Neural cell (in vitro differentiated cells): Measurements from ENCODE around the gene SIK3.

ENCODE experiments used
- EP300 ChIP-seq: fragments of 450-650 bp; conservative IDR thresholded peaks from 2 replicates; pipeline ENCODE4 v1.6.1; 2014; ENCODE audit warnings: antibody characterized with exemption, mild to moderate bottlenecking, moderate library complexity; ENCODE audit not compliant: poor library complexity, severe bottlenecking
- EZH2 ChIP-seq: fragments of 200-600, 300-800 bp; shearing (Covaris generic), sonication (generic); IDR thresholded peaks from 2 replicates; pipeline ENCODE4 v1.6.1; 2014; ENCODE audit warnings: antibody characterized with exemption, low read length, borderline replicate concordance, mild to moderate bottlenecking; ENCODE audit not compliant: insufficient read depth, poor library complexity, severe bottlenecking
- POLR2AphosphoS5 ChIP-seq: IDR thresholded peaks from 2 replicates; pipeline ENCODE4 v1.6.1; 2012
- REST ChIP-seq: IDR thresholded peaks from 2 replicates; pipeline ENCODE4 v1.6.1; 2012; ENCODE audit warnings: borderline replicate concordance
- SMC3 ChIP-seq: fragments of 450-650 bp; conservative IDR thresholded peaks from 2 replicates; pipeline ENCODE4 v1.6.1; 2014; ENCODE audit warnings: antibody characterized with exemption, mild to moderate bottlenecking, moderate library complexity; ENCODE audit not compliant: poor library complexity
- TAF1 ChIP-seq: IDR thresholded peaks from 2 replicates; pipeline ENCODE4 v1.6.1; 2012; ENCODE audit warnings: low read depth
- TF ChIP-seq, protein P1 (sequence below): fragments of 450-650 bp; IDR thresholded peaks from 2 replicates; pipeline ENCODE4 v1.5.1; 2014; ENCODE audit warnings: antibody characterized with exemption, mild to moderate bottlenecking, moderate library complexity; ENCODE audit not compliant: poor library complexity, severe bottlenecking

- TF ChIP-seq, protein P1, sequence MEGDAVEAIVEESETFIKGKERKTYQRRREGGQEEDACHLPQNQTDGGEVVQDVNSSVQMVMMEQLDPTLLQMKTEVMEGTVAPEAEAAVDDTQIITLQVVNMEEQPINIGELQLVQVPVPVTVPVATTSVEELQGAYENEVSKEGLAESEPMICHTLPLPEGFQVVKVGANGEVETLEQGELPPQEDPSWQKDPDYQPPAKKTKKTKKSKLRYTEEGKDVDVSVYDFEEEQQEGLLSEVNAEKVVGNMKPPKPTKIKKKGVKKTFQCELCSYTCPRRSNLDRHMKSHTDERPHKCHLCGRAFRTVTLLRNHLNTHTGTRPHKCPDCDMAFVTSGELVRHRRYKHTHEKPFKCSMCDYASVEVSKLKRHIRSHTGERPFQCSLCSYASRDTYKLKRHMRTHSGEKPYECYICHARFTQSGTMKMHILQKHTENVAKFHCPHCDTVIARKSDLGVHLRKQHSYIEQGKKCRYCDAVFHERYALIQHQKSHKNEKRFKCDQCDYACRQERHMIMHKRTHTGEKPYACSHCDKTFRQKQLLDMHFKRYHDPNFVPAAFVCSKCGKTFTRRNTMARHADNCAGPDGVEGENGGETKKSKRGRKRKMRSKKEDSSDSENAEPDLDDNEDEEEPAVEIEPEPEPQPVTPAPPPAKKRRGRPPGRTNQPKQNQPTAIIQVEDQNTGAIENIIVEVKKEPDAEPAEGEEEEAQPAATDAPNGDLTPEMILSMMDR = peak; percentile 82
- TF ChIP-seq EP300 (no peak), TAF1 (no peak), EZH2 (no peak), POLR2AphosphoS5 (no peak), SMC3 (peak; percentile 93), REST (no peak)
These were observed 218.2 kb downstream of the SIK3 start for GRCh38 chr11:116879800-116880625.
